HTERT RPE-1 (cell line): ENCODE measurements around the gene CC2D2B.
"Not testable (repeated sequence)": the region's sequence is repeated elsewhere in the genome, so short reads cannot be mapped to it uniquely, and the experiment has no call there.

Experiments used
- in situ Hi-C: fragments of 300-500 bp; cut with MboI; formaldehyde crosslinking; loops from 4 replicates; pipeline ENCODE4 v1.14.3; 2020; ENCODE audit warnings: low sequenced_read_pairs

CC2D2B gene

GRCh38 chr10:95907456-95908253, at the start of gene CC2D2B:
TSS of gene CC2D2B (plus strand) at chr10:95907975. CDS start at chr10:95911324, 3,349 bp downstream.
- in situ Hi-C loops: no loop called here

- in situ Hi-C loops: no loop called here
These were observed 47.4 kb upstream of the CC2D2B start for GRCh38 chr10:95860166-95860940.

DNA sequence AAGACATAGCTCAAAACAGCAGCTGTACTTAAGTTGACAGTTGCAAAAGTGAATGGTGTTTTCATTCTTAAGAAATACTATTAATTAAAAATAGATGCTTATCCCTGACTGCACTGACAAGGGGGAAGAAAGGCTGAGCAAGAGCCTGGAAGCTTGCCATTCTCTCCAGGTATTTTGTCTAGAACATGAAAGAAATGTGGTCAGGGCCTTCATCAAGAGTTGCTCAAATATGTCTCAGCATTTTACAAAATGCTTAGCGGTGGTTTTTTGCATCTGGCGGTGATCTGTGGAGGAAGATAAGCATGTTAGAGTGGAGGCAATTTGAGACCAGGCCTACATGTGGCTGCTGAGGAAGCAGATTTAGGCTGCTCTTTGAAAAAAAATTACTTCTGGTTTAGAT, 46.4 kb upstream of the CC2D2B start:
- in situ Hi-C loops: no loop called here

GRCh38 chr10:95864906-95865813, 42.6 kb upstream of the CC2D2B start:
- in situ Hi-C loops: no loop called here

- in situ Hi-C loops: no loop called here
These were observed 41.8 kb upstream of the CC2D2B start for GRCh38 chr10:95865814-95866466.

DNA sequence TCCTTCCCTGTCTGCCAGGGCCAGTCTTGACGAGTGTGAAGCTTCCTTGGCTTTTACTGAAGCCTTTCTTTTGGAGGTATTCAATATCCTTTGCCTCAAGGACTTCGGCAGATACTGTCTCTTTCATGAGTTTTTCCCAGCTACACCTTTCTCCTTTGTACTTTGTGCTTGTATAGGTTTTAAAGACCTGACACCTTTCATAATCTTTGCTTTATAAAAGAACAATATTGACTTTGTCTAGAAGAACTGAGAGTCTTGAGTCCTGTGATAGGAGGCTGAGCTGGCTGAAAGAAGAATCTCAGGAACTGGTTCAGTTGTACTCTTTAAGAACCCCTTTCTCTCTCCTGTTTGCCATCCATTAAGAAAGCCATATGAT, 41.3 kb upstream of the CC2D2B start:
- in situ Hi-C loops: no loop called here

GRCh38 chr10:95867866-95868265, 39.9 kb upstream of the CC2D2B start:
- in situ Hi-C loops: no loop called here

DNA sequence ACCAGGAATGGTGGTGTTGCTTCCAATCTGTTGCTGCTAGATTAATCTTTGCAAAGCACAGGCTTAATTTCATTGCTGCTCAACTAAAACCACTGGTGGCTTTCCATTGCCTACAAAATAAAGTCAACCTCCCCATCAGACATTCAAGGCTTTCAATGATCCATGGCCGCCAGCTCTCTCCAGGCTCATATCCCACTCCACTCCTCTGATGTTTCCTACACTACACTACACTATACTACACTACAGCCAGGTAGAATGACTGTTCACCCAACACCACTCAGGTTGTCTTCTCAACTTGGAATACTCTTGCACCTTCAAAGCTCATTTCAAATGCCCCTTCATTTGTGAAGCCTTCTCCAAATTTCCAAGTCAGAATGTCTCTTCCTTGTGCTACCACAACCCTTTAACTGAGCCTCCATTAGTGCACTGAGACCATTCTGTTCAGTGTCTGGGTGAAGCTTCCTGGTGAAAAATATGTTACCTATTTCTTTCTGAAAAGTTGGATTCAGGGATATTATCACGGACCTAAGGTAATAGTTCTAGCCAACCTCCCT, 35.5 kb upstream of the CC2D2B start:
- in situ Hi-C loops: no loop called here

- in situ Hi-C loops: no loop called here
These were observed 34.6 kb upstream of the CC2D2B start for GRCh38 chr10:95873139-95873538.

GRCh38 chr10:95873651-95874050, 34.1 kb upstream of the CC2D2B start:
- in situ Hi-C loops: no loop called here

DNA sequence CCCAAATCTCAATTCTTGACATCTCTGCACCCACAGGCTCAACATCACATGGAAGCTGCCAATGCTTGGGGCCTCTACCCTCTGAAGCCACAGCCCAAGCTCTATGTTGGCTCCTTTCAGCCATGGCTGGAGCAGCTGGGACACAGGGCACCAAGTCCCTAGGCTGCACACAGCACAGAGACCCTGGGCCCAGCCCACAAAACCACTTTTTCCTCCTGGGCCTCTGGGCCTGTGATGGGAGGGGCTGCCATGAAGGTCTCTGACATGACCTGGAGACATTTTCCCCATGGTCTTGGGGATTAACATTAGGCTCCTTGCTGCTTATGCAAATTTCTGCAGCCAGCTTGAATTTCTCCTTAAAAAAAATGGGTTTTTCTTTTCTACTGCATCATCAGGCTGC, 33.0 kb upstream of the CC2D2B start:
- in situ Hi-C loops: not testable (repeated sequence)

DNA sequence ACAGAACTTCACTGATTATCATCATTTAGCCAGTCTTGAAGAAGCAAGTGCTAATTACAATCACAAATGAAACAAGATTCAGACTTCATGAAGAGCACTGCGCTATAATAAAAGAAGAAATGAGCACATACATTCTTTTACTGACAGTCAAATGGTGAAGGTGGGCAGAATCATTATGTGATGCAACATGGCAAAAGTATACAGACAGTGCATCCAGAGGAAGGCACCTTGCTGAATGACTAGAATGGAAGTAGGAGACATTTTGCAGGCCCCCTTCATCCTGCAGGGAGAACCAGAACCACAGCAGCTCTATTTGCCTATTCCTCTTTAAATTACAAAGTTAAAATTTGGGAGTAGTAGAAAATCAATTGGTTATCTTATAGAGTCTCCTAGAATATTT, 31.0 kb upstream of the CC2D2B start:
- in situ Hi-C loops: no loop called here

GRCh38 chr10:95877881-95878280, 29.9 kb upstream of the CC2D2B start:
- in situ Hi-C loops: no loop called here

- in situ Hi-C loops: no loop called here
These were observed 27.1 kb upstream of the CC2D2B start for GRCh38 chr10:95880704-95881103.

GRCh38 chr10:95881316-95881715, 26.5 kb upstream of the CC2D2B start:
- in situ Hi-C loops: no loop called here

- in situ Hi-C loops: no loop called here
These were observed 17.9 kb upstream of the CC2D2B start for GRCh38 chr10:95889830-95890229.

- in situ Hi-C loops: no loop called here
These were observed 11.5 kb upstream of the CC2D2B start for GRCh38 chr10:95896071-95896850.

- in situ Hi-C loops: not testable (repeated sequence)
These were observed 1.7 kb upstream of the CC2D2B start for GRCh38 chr10:95905897-95906580.
